H1 (cell line): Measurements from ENCODE around the gene RADIL. TPM values are rescaled to one million over a fixed set of nuclear protein-coding genes. Genes with fewer than 3 reads are reported as not detected.

ENCODE experiments used
- KDM4A ChIP-seq: IDR thresholded peaks from one replicate; pipeline ENCODE4 v1.7.1; 2012; ENCODE audit warnings: low read depth, mild to moderate bottlenecking, moderate library complexity, low read length, inconsistent platforms; ENCODE audit not compliant: severe bottlenecking
- NRF1 ChIP-seq: IDR thresholded peaks from 2 replicates; pipeline ENCODE4 v1.6.1; 2011; ENCODE audit warnings: mild to moderate bottlenecking, low read depth, low read length, improper control_type of control experiment
- SIX5 ChIP-seq: IDR thresholded peaks from 2 replicates; pipeline ENCODE4 v1.6.1; 2011; ENCODE audit warnings: mild to moderate bottlenecking, low read depth, low read length
- polyA plus RNA-seq, 7 experiments: library from polyadenylated mRNA; depleted of rRNA in 3 of 7; stranded (reverse) in 5 of 7; unstranded in 2 of 7; fragments of >200 nt in 5 of 7; fragments of 200-250 nt in 2 of 7; gene quantifications; 1 replicate in 5 of 7; 2 replicates in 1 of 7; 4 replicates in 1 of 7; pipeline versions ENCODE4 v1.2.1 to v1.2.3, GENCODE V29; 2011 to 2013; ENCODE audit warnings: missing spikeins in 2 of 7, mixed read lengths in 2 of 7
- total RNA-seq: library from RNA; stranded (reverse); fragmentation: NEBNext Ultra II Directional; extraction: Animal tissue kit (Norgen Biotek cat#: 25700); gene quantifications from 2 replicates; pipeline ENCODE4 v1.2.1, GENCODE V29; 2021
- TF ChIP-seq, protein P1 (sequence below): IDR thresholded peaks from 2 replicates; pipeline ENCODE4 v1.6.1; 2011; ENCODE audit warnings: low read depth, mild to moderate bottlenecking, low read length; ENCODE audit not compliant: insufficient read depth

The RADIL gene
- total and polyA plus RNA-seq, 2 of the 8 experiments (the other 6 are each of a cell fraction or from before 2014, with no cell fraction given) = 5.0 to 5.4 TPM

DNA sequence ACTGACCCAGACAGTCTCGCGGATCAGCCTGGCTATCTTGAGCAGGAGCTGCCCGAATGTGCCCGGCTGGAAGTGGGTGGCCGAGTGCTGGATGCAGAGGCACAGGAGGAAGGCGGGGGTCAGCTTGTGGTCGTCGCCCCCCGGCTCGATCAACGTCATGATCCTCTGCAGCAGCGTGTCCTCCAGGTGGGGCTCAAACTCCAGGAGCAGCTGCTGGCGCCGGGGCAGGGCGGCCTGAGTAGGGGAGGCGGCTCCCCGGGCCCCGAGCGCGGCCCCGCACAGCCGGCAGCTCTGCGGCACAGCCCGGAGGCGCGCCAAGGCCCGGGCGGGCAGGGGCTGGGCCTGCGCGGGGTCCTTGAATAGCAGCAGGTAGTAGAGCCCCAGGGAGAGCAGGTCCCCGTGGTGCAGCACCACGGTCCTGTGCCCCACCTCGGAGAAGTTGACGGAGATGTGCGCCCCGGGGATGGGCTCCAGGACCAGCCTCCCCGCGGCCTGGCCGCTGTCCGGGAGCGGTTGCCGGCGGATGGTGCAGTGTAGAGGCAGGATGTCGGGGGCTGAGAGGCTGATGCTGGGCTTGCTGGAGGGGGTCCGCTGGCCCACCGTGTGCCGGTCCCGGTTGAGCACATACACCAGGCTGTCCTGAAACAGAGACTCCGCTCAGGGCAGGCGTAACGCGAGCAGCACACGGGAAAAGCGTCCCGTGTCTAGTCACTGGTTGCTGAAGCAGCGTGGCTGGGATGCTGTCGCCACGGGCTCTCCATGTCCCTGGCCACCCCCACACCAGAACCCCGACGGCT is 48.7 kb downstream of the RADIL start (continued):
- TF ChIP-seq KDM4A = no peak
- TF ChIP-seq, protein P1, sequence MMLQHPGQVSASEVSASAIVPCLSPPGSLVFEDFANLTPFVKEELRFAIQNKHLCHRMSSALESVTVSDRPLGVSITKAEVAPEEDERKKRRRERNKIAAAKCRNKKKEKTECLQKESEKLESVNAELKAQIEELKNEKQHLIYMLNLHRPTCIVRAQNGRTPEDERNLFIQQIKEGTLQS = no peak
- no peak for TF ChIP-seq SIX5
- TF ChIP-seq NRF1 = no peak
- TF ChIP-seq, all 59 proteins: peak for 0
